GM19452 (cell line): ENCODE measurements around the gene ADORA1.

Experiments used
- ATAC-seq: cut with Tn5 transposase; IDR thresholded peaks from one replicate; pipeline ENCODE4 v1.9.1; 2021; ENCODE audit not compliant: unreplicated experiment

ADORA1 gene

DNA sequence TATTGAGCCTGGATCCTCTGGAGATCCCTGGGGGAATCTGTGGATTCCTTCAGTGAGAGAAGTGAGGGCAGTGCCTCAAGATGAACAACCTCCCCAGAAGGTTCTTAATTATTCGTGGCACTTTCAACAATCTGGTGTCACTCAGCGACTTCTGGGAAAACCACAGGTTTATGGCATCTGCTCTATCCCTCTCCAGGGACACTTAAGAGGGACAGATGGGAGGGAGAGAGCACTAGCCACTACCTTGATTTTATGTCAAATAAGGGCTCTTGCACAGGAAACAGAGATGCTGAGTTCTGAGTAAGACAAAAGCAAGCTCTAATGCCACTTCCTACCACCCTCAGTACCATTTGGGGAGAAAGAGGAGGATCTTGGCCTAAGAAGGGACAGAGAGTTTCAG lies 80.2 kb downstream of the ADORA1 start:
- no peak for ATAC-seq

DNA sequence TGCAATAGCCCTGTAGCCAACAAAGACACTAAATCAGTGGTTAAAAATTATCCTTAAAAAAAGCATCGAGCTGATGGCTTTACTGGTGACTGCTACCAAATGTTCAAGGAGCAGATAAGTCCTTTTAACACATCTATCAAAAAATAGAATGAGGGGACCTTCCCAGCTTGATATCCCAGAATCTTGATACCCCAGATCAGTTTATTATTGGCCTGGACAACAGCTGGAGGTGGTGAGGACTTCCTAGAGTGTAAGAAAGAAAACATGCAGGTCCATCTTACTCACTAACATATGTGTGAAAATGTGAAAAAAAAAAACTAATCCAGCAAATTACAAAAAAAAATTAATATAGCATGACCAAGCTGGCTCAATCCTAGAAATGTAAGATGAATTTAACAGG lies 80.7 kb downstream of the ADORA1 start:
- ATAC-seq: no peak

DNA sequence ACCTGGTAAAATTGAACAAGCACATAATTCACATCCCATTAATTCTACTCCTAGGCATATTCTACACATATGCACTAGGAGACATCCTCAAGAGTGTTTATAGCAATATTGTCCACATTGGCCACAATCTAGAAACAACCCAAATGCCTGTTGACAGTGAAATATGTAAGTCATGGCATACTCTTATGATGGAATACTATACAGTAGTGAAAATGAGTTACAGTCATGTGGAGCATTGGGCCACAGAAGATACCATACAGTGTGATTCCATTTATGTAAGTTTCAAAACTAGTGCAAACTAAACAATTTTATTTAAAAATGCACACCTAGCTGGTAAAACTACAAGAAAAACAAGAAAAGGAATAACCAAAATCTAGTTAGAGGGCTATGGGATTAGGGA lies 82.8 kb downstream of the ADORA1 start:
- ATAC-seq: no peak

DNA sequence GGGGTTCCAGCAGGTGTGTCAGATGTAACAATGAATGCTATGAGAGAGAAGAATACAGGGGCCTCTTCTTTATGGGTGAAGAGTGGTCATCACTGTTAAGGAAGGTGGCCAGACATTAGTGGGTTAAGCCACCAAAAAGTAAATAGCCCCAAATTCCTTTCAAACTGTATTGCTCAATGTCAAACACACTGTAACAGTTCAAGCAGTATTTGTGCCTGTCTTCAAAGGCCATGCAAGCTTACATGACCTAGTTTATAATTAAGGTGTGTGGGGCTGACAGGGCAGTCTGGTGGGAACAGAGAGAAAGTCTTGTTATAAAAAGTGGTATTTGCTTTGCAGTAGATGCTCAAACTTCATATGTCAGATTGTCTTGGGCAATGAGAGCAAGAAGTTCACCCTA lies 83.5 kb downstream of the ADORA1 start:
- no peak for ATAC-seq

DNA sequence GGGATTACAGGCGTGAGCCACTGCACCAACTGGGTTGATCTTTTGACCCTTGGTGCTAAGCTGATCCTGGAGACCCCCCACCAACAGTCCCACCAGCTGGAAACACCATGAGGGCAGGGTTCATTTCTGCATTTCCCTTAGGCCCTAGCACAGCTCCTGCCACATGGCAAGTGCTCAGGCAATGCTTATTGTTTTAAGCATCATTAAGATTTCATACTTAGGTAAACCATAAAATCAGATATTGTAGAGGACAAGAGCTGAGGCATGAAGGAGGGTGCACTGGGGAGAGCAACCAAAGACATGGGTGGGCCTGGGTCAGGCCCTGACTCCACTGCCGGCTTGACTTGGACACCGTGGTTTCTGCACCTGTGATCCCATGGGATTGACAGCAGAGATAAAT lies 84.3 kb downstream of the ADORA1 start:
- ATAC-seq: no peak

DNA sequence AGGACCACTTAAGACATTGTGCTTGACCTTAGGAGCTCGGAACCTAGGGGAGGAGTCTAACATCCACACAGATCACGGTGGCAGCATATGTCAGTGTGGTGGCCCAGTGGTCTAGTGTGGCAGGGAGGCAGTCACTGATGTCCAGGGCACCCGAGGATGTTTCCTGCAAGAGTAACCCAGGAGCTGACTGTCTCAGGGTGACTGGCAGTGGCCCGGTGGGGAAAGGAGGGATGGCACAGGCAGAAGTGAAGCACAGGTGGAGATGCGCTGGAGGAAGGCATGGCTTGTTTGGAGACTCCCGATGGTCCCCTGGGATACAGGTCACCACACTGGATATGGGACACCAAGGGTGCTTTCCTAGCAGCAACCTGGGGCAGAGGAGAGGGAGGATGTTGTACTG lies 85.6 kb downstream of the ADORA1 start:
- ATAC-seq: no peak

DNA sequence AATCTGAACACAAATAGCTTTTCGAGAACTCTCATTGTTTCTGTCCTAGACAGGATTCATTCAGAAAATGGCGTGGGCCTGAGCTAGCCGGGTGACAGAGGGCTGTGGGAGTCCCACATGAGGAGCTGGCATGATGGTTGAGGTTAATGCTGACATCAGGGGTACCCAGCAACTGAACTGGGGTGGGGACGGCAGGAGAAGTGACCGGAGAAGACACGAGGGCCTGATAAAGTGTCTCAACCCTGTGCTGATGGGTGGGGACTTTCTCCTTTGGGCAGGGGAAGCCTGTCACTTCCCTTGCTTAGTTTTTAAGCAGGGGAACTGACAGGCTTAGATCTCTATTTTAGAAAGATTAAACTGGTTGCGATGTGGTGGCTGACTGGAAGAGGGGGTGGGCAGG lies 87.3 kb downstream of the ADORA1 start:
- ATAC-seq: no peak

DNA sequence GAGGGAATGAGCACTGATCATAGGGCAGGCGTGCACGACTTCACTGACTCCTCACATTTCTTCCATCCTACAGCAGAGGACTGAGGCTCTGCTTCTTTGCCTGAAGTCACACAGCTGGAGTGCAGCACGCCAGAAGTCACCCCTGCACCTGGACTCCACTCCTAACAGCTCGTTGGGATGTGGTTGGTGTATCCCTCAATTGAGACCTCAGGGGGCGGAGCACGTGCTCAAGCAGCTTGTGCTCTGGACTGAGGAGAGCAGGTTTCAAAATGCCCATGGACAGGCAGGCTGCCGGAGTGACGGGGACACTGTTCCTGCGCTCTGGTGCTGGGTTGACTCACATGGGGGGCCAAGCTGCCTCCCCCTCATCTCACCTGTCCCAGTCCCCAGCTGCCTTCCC lies 88.0 kb downstream of the ADORA1 start:
- ATAC-seq: no peak

DNA sequence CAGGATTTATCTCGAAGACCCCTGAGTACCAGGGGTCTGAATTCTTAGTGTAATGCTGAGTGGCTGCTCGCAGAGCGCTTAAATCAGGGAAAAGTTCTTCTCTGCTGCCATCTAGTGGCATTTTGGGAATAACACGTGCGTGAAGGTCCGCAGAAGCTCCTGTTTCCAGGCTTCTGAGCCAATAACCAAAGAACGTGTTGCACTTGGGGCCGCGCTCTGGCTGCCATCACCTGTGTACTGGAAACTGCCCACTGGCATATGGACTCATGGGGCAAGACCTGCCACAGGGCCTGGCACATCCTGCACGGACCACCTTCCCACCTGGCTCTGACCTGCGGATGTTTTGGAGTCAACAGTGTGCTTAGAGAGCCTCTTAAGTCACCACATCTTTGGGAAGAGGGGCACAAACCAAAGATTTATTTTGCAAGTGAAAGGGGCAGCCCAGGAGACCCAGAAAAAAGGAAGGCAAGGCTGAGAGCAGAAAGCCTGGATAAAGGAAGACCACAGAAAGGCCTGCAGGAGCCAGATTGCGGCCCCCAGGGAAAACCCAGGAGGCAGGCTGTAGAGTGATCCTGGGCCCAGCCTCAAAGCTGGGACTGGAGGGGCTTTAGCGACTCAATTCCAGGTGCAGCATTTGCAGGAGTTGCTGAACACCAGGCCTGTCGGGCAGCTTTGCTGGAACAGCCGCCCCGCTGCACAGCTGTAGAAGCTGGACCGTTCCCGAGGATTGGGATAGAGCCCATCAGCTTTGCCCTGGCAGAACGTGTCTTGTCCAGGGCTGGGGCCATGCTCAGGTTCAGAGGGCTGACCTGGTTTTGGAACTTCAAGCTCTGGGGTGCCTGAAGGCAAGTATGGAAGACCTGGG lies 89.0 kb downstream of the ADORA1 start:
- no peak for ATAC-seq
